GM18505 (cell line): ENCODE measurements around the gene CST9.
A peak's percentile ranks its signal among the peaks of the same experiment; 100 is the strongest.
"Not testable (repeated sequence)": the region's sequence is repeated elsewhere in the genome, so short reads cannot be mapped to it uniquely, and the experiment has no call there.

Source experiments
- ATAC-seq: cut with Tn5 transposase; IDR thresholded peaks from one replicate; pipeline ENCODE4 v1.9.1; 2021; ENCODE audit not compliant: unreplicated experiment
- POLR2A ChIP-seq: IDR thresholded peaks from 4 replicates; pipeline ENCODE4 v1.6.1; 2011; ENCODE audit warnings: borderline replicate concordance; ENCODE audit not compliant: insufficient read depth, insufficient read length; ENCODE audit errors: extremely low read depth

CST9 gene

DNA sequence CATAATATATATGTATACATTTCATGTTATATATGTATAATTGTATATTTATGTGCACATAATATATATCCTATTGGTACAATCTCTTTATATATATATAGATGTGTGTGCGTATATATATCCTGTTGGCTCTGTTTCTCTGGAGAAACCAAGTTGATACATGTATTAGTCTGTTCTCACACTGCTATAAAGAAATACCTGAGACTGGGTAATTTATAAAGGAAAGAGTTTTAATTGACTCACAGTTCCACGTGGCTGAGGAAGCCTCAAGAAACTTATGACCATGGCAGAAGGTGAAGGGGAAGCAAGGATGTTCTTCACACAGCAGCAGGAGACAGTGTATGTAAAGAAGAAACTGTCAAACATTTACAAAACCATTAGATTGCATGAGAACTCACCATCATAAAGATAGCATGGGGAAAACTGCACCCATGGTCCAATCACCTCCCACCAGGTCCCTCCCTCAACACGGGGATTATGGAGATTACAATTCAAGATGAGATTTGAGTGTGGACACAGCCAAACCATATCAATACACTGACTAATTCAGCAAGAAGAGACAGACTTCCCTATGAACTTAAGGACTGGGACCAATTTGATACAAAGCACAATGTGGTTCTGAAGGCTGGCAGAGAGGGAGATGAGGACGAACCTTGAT lies 18.1 kb upstream of the CST9 start:
- TF ChIP-seq POLR2A: no peak
- no peak for ATAC-seq

DNA sequence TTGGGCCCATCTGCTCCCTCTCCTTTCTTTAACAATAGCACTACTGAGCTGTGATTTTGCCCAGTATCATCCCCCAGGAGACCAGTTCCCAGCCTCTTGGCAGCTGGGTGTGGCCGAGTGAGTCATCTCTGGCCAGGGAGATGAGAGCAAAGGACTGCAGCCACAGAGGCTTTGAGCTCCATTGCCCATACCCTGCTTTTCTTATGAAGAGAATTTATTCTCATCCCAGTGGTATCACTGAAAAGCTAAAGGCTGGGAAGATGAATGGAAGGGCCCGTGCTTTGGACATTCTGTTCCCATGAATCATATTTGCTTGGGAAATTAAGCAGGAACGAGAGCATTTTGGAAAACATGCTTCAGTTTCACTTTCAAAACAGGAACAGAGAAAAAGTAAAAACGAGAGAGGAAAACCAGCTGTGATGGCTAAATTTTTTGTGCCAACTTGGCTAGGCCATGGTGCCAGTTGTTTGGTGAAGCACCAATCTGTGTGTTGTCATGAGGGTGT lies 17.2 kb upstream of the CST9 start:
- ATAC-seq: peak; percentile 71
- TF ChIP-seq POLR2A: no peak

DNA sequence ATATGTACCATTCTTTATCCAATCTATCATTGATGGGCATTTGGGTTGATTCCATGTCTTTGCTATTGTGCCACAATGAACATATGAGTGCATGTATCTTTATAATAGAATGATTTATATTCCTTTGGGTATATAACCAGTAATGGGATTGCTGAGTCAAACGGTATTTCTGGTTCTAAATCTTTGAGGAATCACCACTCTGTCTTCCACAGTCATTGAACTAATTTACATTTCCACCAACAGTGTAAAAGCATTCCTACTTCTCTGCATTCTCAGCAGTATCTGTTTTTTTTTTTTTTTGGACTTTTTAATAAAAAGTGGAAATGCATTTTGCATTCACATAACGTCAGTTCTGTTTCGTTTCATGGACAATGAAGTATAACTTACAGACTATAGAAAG lies 16.7 kb upstream of the CST9 start:
- not testable (repeated sequence) for ATAC-seq

DNA sequence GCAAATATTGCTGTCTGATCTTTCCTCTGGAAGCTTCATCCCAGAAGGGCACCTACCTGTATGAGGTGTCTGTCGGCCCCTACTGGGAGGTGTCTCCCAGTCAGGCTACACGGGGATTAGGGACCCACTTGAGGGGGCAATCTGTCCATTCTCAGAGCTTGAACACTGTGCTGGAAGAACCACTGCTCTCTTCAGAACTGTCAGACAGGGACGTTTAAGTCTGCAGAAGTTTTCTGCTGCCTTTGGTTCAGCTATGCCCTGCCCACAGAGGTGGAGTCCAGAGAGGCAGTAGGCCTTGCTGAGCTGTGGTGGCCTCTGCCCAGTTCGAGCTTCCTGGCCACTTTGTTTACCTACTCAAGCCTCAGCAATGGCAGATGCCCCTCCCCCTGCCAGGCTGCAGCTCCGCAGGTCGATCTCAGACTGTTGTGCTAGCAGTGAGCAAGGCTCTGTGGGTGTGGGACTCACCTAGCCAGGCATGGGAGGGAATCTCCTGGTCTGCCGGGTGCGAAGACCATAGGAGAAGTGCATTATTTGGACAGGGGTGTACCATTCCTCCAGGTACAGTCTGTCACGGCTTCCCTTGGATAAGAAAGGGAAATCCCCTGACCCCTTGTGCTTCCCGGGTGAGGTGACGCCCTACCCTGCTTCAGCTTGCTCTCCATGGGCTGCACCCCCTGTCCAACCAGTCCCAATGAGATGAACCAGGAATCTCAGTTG lies 15.1 kb upstream of the CST9 start:
- not testable (repeated sequence) for ATAC-seq

DNA sequence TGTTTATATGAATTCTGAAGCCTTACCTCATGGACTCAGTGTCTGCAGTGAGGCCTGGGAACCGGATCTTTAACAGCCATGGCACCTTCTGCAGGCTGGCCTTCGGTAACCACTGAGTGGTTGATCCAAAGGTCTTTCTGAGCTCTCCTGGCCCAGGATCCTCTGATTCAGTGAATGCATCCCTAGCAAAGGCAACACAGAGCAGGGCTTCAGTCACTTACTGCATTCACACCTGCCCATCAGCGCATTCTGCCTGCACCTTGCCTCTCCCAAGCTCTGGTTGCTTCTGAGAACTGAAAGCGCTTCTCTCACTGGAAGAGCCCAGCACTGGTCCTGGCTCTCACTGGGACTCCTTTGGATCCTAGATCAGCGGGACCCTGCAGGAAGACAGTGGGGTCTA lies 8.4 kb upstream of the CST9 start:
- ATAC-seq: no peak
- no peak for TF ChIP-seq POLR2A

DNA sequence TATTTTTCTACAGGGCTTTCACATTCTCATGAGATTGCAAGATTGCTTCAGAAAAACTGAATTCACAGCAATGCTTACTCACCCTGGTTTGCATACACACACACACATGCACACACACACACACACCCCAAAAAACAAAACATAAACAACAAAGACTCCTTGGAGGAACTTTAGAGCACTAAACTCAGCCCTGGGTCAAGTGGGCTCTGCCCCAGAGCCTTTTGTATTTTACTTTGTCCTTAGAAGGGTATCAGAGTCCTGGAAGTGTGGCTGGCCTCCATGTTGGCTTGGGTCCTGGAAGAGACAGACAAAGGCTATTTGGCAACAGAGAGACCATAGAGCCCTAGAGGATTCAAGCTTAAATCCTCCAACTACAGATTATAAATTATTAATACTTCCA lies 8.0 kb upstream of the CST9 start:
- no peak for TF ChIP-seq POLR2A
- ATAC-seq: no peak

DNA sequence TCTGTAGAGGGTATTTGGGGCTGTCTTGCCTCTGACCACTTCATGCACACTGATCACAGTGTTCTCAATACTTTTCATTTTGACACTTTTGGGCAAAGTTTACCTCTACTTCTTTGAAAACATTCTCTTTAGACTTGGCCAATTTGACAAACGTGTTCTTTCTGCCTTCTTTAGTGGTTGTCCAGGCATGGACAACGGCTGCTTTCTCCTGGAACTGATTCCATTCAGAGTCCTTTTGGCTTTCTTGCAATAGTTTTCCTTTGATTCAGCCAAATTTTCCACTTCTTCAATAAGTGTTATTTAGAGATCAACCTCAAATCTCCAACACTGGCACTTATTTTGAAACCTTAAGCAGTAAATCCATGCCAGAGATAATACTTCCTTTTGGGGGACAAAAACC lies 6.7 kb upstream of the CST9 start:
- TF ChIP-seq POLR2A: no peak
- no peak for ATAC-seq

DNA sequence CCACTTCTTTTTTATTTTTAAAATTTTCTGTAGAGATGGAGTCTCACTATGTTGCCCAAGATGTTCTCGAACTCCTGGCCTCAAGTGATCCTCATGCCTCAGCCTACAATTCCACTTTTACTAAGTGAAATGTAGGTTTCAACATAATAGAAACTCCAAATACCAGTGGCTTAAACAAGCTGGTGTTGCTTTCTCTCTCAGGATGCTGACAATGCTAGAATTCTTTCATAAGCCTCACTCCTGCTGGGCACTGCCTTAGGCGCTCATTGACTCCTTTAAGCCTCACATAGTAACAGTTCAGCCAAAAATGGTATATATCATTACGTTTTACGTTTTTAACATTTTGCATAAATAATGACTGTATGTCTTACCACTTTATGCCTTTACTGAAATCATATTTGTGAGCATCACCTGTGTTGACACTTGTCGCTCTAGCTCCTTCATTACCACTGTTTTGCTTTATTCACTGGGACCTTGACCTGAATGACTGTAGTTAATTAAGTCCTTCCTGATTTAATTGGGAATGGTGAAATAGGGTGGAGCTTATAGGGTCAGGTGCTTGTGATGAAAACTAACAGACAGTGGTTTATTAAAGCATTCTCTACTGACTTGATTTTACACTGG lies 3.9 kb upstream of the CST9 start:
- no peak for TF ChIP-seq POLR2A
- ATAC-seq: no peak

DNA sequence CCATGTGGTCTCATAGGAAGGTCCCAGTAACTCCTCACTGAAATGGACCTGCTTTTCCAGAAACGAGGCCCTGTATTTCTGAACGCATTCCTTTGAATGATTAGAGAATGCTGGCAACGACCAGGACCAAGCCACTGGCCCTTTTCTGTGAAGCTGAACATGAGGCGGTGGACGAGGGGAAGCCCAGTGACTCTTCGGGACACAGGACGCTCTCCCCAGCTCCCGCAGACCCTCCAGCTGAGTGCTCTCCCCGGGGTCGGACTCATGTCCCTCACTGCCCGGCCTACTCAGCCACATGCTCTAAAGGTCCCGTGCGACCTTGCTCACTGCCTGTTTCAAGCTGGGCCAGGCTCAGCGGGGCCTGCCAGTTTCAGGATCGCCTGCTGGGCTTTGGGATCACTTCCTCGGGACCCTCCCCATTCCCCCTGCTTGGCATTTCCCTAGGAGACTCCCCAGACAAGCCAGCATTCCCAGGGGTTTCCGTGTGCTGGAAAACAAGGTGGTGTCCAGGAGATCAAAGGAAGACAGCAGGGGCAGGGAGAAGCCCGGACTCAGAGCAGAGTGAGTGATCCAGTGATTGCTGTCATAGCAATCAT lies 2.6 kb upstream of the CST9 start:
- TF ChIP-seq POLR2A: no peak
- no peak for ATAC-seq

DNA sequence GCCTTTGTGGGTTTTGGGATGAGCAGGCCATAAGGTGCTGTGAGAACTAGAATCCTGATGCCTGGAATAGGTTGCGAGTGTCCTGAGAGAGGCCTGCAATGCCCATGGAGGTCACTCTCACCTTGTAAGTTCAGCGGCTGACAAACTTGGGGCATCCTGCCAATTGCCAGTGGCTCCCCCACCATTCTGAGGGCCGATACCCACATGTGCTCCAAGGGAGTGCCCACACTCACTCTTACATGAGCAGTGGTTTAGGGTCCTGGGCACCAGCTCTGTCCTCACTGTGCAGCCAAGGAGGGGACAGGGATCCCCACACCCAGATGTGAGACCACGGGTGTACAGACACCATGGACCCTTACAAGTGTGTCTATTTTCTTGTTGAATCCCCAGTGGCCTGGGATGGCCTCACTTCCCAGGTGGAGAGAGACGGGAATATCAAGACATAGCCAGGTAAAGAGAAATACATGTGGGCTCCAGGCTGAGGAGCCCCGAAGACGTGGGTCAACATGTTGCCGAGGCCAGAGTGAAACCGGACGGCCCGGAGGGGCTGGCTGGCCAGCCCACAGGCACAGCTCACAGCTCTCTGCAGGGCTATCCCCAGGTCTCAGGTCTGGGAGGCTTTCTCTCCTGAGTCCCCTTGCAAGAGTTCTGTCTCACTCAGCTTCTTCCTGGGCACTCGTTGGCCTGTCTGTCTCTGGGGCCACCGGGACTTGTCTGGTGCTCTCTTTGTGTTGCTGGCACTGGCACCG lies 2.0 kb upstream of the CST9 start:
- ATAC-seq: no peak
- no peak for TF ChIP-seq POLR2A

DNA sequence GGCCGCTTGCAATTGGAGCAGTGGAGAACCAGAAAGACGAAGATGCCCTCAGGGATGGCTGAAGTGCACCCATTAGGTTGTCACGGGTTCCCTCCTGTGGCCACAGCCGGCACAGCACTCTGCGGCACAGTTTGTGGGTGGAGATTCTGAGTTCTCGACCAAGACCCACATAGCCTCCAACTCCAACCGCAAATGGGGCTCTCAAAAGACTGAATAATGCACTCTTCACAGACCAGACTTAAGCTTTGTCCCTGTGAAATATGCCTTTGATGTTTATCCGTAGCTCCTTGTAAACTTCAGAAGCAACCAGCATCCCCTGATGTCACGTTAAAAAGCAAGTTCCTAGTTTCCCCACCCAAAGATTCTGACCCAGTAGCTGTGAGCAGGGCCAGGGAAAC lies 934 bp upstream of the CST9 start:
- no peak for TF ChIP-seq POLR2A
- ATAC-seq: peak; percentile 87

DNA sequence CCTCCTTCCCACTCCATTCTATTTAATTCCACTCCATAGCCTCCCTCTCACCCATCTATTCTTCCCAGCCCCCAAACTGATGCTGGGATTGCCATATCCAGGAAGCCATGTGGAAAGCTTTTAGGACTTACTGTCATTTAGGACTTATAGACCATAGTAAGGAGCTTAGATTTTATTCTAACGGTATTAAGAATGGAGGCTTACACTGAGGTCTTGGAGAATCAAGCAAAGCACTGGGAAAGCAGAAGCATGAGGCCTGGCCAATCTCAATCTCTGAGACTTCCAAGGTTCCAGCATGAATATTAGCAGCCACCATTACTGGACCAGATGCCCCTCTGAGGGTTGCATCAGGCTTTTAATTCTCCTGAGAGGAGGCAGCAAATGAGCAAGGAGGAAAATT lies 1.4 kb downstream of the CST9 start:
- no peak for TF ChIP-seq POLR2A
- ATAC-seq: no peak

DNA sequence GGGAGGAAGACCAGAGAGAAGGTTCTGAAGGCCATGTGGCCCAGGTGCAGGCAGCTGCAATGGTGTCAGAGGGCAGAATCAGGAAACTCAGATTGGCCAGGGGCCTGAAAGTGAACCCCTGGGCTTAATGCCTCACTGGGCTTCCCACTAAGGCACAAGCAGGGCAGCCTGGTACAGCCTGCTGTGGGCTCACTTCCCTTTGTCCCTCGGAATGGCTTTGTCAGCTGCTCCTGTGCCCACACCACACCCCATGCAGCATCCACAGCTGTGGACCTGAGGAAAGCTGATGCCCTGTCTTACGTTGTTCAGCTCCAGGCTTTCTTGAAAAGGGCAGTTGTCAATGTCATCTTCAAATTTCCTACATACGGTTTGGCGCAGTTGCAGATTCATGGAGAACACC lies 2.4 kb downstream of the CST9 start:
- ATAC-seq: no peak
- no peak for TF ChIP-seq POLR2A

DNA sequence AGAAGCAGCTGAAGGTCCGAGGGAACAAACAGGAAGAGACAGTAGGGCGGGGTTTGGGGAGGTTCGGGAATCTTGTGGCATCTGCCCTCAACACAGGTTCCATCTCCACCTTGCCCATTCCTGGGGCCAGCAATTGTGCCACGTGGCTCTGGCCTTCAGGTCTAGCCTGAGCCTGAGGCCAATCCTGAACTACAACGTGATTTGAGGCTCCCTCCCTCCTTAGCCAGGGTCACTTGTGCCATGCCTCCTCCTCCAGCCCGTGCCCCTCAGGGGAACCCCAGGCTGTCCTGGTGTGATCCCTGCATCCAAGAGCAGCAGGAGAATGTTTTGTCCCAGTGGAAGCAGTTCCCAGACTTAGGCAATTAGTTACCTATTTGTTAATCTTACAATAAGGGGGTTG lies 3.0 kb downstream of the CST9 start:
- no peak for ATAC-seq
- TF ChIP-seq POLR2A: no peak

DNA sequence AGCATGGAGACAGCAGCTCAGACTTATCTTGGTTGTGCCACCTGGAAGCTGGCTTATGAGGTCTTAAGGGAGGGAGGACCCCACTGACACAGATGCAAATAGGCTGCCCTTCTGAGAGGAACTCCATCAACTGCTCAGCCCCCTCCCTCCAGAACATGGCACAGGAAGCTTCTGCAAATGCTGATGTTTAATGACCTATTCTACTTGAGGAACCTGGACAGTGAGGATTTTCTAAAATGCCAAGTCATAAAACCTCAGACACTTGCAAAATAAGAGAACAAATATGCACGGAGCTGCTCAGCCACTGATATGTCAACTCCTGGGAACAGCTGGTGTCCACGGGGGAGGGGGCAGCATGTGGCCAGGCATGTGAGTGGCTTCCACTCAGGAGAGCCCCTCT lies 3.5 kb downstream of the CST9 start:
- ATAC-seq: no peak
- no peak for TF ChIP-seq POLR2A
